SK-N-MC (cell line): Measurements from ENCODE around the gene DGKE.

ENCODE experiments used
- EZH2 ChIP-seq: fragments of 200-600 bp; sonication (generic); IDR thresholded peaks from one replicate; pipeline ENCODE4 v1.6.1; 2017; ENCODE audit warnings: antibody characterized with exemption
- POLR2AphosphoS5 ChIP-seq: IDR thresholded peaks from 2 replicates; pipeline ENCODE4 v1.6.1; 2012; ENCODE audit warnings: mild to moderate bottlenecking, low read depth, low read length, borderline replicate concordance

- no peak for TF ChIP-seq EZH2
- TF ChIP-seq POLR2AphosphoS5 = no peak
Observed at GRCh38 chr17:56801459-56802178, 32.3 kb upstream of the DGKE start.
